AG04449 (cell line): ENCODE data around the gene SUGCT.
A peak's percentile ranks its signal among the peaks of the same experiment; 100 is the strongest.

Source experiments
- CTCF ChIA-PET: fragments of 350-600 bp; formaldehyde crosslinking; extraction: SDS; loops from one replicate; lab custom pipeline; 2021; ENCODE audit warnings: antibody characterized with exemption; lab: Yijun Ruan, JAX
- POLR2A ChIA-PET: fragments of 400-600, 350-600 bp; formaldehyde crosslinking; extraction: SDS; loops from one replicate; lab custom pipeline; 2020; ENCODE audit warnings: antibody characterized with exemption, inconsistent platforms; lab: Yijun Ruan, JAX
- DNase-seq: peaks from one replicate; pipeline ENCODE4 v3.0.0-alpha.2; 2010; ENCODE audit warnings: low read depth, low spot score
- H3K4me3 ChIP-seq: 2 replicates; pipeline ENCODE4 v1.5.1; 2011; ENCODE audit warnings: low read depth, mild to moderate bottlenecking, control low read depth, low read length
- TF ChIP-seq, protein P1 (sequence below): IDR thresholded peaks from one replicate; pipeline ENCODE4 v1.5.1; 2011; ENCODE audit warnings: mild to moderate bottlenecking, moderate library complexity, low read length, control low read depth, inconsistent platforms; ENCODE audit not compliant: insufficient read depth; ENCODE audit errors: missing control alignments

Gene SUGCT

DNA sequence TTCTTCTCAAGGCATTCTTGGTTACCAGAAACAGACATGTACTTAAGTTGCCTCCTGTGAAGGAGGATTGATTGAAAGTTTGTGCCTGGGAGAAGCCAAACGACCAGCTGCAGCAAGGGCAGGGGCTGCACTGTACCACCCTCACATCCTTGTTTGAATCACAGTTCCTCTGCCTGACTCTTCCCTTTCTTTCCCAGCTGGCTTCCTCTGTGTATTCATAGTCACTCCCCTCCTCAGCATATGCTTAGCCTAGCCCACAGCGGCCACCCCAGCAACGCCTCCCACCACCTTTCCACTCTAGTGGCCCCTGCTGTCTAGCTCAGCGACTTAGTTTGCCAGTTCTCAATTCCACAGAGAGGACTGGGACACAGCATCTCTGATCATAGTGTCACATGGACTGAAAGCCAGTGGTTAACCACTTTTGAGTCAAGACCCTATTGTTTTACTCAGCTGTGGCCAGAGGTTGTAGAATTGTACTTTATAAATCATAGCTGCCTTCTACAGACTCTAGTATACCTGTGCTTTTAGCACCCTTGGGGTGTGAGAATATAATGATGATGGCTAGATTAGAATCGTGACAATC, 643.0 kb downstream of the SUGCT start:
- ChIA-PET POLR2A (no interaction called here), CTCF (interaction anchor here (2.0 kb wide), 1 partner anchor 14 kb away, joined by 6 read pairs; no protein-coding TSS in a partner anchor)
- TF ChIP-seq, protein P1, sequence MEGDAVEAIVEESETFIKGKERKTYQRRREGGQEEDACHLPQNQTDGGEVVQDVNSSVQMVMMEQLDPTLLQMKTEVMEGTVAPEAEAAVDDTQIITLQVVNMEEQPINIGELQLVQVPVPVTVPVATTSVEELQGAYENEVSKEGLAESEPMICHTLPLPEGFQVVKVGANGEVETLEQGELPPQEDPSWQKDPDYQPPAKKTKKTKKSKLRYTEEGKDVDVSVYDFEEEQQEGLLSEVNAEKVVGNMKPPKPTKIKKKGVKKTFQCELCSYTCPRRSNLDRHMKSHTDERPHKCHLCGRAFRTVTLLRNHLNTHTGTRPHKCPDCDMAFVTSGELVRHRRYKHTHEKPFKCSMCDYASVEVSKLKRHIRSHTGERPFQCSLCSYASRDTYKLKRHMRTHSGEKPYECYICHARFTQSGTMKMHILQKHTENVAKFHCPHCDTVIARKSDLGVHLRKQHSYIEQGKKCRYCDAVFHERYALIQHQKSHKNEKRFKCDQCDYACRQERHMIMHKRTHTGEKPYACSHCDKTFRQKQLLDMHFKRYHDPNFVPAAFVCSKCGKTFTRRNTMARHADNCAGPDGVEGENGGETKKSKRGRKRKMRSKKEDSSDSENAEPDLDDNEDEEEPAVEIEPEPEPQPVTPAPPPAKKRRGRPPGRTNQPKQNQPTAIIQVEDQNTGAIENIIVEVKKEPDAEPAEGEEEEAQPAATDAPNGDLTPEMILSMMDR = no peak
- no peak for DNase-seq
- no peak overlapping the region for H3K4me3 ChIP-seq

DNA sequence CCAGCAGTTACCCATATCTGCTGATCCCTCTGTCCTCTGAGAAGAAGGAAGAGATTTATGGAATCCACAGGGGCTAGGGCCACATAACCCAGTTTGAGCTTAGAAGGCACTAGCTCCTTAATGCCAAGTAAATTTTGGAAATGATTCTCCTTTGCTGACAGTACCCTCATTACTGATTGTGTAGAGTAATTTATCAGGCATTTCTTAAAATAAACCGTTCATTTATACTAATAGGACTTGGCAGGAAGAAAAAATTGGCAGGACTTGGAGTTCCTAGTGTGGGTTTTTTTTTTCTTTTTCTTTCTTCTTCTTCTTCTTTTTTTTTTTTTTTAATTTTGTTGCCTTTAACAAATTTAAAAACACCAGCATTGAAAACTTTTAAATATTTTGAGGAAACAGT, 645.7 kb downstream of the SUGCT start:
- POLR2A ChIA-PET = no interaction called here

DNA sequence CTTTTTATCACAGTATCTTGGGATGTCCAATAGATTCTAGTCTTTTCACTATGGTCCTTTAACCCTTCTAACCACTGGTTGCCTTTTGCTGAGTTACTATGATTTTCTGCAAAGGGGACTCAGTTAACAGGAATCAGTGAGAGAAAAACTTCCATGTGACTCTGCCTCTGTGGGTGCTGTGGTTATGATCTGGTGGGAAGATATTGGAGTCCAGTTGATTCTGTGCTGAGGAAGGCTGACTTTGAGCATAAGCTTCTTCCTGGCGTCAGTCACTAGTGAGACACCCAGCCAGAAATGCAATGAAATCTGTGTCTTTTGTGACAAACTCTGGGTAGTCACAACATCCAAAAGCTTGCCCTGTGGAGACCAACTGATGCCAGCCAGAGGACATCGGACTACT, 648.0 kb downstream of the SUGCT start:
- CTCF ChIA-PET = no interaction called here
- TF ChIP-seq, protein P1 = no peak
- DNase-seq = no peak
- POLR2A ChIA-PET = interaction anchor here (0.6 kb wide), 1 partner anchor 10 kb away, joined by 3 read pairs; no protein-coding TSS in a partner anchor
- no peak overlapping the region for H3K4me3 ChIP-seq

More for the DNA sequence above, 645.7 kb downstream of the SUGCT start:
- H3K4me3 ChIP-seq = no peak overlapping the region
- CTCF ChIA-PET = interaction anchor here (2.0 kb wide), 1 partner anchor 10 kb away, joined by 5 read pairs; no protein-coding TSS in a partner anchor
- no peak for DNase-seq
- TF ChIP-seq, protein P1 = no peak

DNA sequence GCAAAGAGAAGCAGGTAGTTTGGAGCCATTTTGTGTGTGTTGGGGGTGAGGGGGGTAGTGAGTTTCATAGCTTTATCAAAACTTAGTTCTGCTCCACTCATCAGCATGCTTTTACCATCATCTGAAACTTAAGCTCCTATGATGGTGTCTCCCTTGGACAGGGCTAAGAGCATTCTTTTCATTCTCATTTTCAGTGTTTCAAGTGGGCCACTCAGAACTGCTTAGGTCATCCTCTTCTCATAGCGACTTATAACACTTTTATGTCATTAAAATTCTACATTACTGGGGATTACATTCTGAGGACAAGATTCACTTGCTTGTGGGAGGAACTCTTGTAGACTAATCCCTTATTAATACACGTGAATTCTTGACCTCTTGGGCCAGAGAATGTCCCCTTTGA, 649.4 kb downstream of the SUGCT start:
- ChIA-PET CTCF (no interaction called here), POLR2A (no interaction called here)
- TF ChIP-seq, protein P1 = no peak
- H3K4me3 ChIP-seq = no peak overlapping the region
- no peak for DNase-seq

DNA sequence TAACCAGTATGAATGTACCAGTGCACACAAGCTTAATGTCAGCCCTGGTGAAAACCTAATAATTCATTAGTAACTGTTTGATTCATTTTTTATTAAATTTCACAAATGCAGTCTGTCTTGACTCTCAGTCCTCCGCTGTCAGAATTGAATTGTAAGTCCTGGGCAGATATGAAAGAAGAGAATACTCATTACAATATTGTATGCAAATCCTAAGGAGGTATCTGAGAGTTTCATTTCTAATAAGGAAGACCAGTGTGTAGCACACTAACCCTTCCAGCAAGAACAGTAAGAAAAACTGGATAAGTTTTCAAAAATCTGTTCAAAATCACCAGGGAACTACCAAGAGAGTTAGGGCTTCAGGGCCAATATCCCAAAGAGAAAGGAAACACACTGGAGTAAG, 652.1 kb downstream of the SUGCT start:
- CTCF ChIA-PET = no interaction called here
- TF ChIP-seq, protein P1 = no peak
- no peak for DNase-seq
- POLR2A ChIA-PET = no interaction called here
- H3K4me3 ChIP-seq = no peak overlapping the region

DNA sequence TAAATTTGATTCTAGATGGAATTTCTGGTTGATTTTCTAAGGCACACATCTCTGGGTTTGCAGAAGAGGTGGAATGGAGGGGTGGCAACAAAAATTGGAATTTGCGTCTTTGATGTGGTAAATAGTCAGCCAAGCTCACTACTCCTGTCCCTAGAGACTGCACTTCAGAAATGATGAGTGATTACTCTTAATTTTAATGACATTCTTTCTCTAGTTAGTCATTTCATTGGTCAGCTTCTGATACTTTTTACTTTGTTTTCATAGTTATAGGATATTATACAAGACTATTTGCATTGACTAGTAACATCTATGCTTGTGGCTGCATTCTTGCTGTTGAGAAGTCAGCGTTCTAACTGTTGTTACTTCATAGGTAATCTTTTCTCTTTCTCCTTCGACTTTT, 658.3 kb downstream of the SUGCT start:
- POLR2A ChIA-PET = no interaction called here
- CTCF ChIA-PET = interaction anchor here (1.0 kb wide), 1 partner anchor 14 kb away, joined by 3 read pairs; no protein-coding TSS in a partner anchor
- peak; percentile 37 for DNase-seq
- H3K4me3 ChIP-seq = no peak overlapping the region
- TF ChIP-seq, protein P1 = no peak
